Measurements from ENCODE around the gene GAB1. TPM values are rescaled to one million over a fixed set of nuclear protein-coding genes. Genes with fewer than 3 reads are reported as not detected.
A peak's percentile ranks its signal among the peaks of the same experiment; 100 is the strongest.

The GAB1 gene
- total RNA-seq, 1 experiment from 2014 or later, result 3.8 TPM

GRCh38 chr4:143512978-143513313, 176.3 kb downstream of the GAB1 start:
- peaks cover 44% of the 10 kb centered on the region for H3K79me2 ChIP-seq (ENCODE audit: insufficient read depth, low read length)
- H3K9me3 ChIP-seq (ENCODE audit: control insufficient read depth in 1 of 2, insufficient read depth in 1 of 2, low read depth in 1 of 2, low read length in 2 of 2), result no peaks in the 10 kb centered on the region
- 0 out of 2 replicates have a peak, but pooled peaks cover 7% of the 10 kb centered on the region for H4K20me1 ChIP-seq (ENCODE audit: insufficient read depth)
- peak; percentile 50 for ATAC-seq
- intact Hi-C loops (cut with micrococcal nuclease), result no loop called here
- ChIA-PET RAD21 (ENCODE audit: low non-redundant PET in 1 of 2, low total read pairs in 2 of 2, uncharacterized antibody in 2 of 2, unreplicated experiment in 2 of 2) (no interaction called here), CTCF (no interaction called here), POLR2A (interaction anchor here (0.8 to 1.4 kb wide), 2 partner anchors 14 to 22 kb away, joined by 3 to 4 read pairs; no protein-coding TSS in a partner anchor)
- no peak for DNase-seq (ENCODE audit: low read depth, low spot score)
- H3K4me3 ChIP-seq (replicated peaks in 1 of 2; ENCODE audit: low read depth in 1 of 2, low read length in 2 of 2), result peak overlapping the region; percentile 66 to 87
- no TSS peak for BruUV-seq (replicated peaks)
- no peaks in the 10 kb centered on the region for H3K27me3 ChIP-seq (ENCODE audit: insufficient read depth, low read length)
- H3K9me2 ChIP-seq (ENCODE audit: insufficient read depth), result no peaks in the 10 kb centered on the region
- peak overlapping the region; percentile 85 for H3K9ac ChIP-seq (ENCODE audit: low read length)
- H3K27ac ChIP-seq (ENCODE audit: low read depth, low read length), result peak overlapping the region; percentile 95
- peaks cover 3 to 16% of the 10 kb centered on the region in 2 experiments; a peak in 3 of 4 replicates for H3K4me1 ChIP-seq (ENCODE audit: control insufficient read depth in 1 of 2, insufficient read depth in 2 of 2, low read length in 2 of 2)
- peak overlapping the region; percentile 72 for H2AFZ ChIP-seq (ENCODE audit: low read depth, low read length, poor library complexity, severe bottlenecking)
- H3K36me3 ChIP-seq (ENCODE audit: control insufficient read depth in 1 of 2, insufficient read depth in 2 of 2, low read length in 2 of 2), result peaks cover 6 to 8% of the 10 kb centered on the region in 2 experiments; a peak in 3 of 4 replicates
- TF ChIP-seq, protein P1, sequence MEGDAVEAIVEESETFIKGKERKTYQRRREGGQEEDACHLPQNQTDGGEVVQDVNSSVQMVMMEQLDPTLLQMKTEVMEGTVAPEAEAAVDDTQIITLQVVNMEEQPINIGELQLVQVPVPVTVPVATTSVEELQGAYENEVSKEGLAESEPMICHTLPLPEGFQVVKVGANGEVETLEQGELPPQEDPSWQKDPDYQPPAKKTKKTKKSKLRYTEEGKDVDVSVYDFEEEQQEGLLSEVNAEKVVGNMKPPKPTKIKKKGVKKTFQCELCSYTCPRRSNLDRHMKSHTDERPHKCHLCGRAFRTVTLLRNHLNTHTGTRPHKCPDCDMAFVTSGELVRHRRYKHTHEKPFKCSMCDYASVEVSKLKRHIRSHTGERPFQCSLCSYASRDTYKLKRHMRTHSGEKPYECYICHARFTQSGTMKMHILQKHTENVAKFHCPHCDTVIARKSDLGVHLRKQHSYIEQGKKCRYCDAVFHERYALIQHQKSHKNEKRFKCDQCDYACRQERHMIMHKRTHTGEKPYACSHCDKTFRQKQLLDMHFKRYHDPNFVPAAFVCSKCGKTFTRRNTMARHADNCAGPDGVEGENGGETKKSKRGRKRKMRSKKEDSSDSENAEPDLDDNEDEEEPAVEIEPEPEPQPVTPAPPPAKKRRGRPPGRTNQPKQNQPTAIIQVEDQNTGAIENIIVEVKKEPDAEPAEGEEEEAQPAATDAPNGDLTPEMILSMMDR (IDR thresholded peaks at IDR 0.05 in 2 of 3, conservative IDR thresholded peaks at IDR 0.05 in 1 of 3; ENCODE audit: borderline replicate concordance in 1 of 3, insufficient read depth in 1 of 3, low read depth in 2 of 3, low read length in 2 of 3), result no peak
- TF ChIP-seq CBX3 (IDR thresholded peaks at IDR 0.05; ENCODE audit: low read depth) (0 out of 2 replicates have a peak, but pooled peaks have one; percentile 35), TCF7L2 (IDR thresholded peaks at IDR 0.05; ENCODE audit: borderline replicate concordance, extremely low read depth, insufficient read depth, insufficient read length) (no peak), SIN3A (IDR thresholded peaks at IDR 0.05; ENCODE audit: low read depth) (peak; percentile 80; the same call in 1 of the 2 replicates)
- TF ChIP-seq, protein P2, sequence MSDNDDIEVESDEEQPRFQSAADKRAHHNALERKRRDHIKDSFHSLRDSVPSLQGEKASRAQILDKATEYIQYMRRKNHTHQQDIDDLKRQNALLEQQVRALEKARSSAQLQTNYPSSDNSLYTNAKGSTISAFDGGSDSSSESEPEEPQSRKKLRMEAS (IDR thresholded peaks at IDR 0.05), result peak; percentile 6; the same call in 1 of the 2 replicates
- H3K4me2 ChIP-seq (ENCODE audit: low read length), result peak overlapping the region; percentile 79

Measured in HCT116 (cell line).